D721Med (cell line): ENCODE results near the gene RPS3A.

Experiments
- DNase-seq: peaks from one replicate; pipeline ENCODE4 v3.0.0; 2011; ENCODE audit warnings: low spot score; ENCODE audit not compliant: insufficient read length
- FAIRE-seq: peaks from 2 replicates; lab custom pipeline; 2011; peaks lifted over from hg19 to GRCh38; lab: Jason Lieb, UNC
- TF ChIP-seq, protein P1 (sequence below): IDR thresholded peaks from 2 replicates; pipeline ENCODE4 v1.5.1; 2012; ENCODE audit warnings: mild to moderate bottlenecking, control low read depth; ENCODE audit not compliant: insufficient read depth; ENCODE audit errors: missing control alignments

RPS3A gene

DNA sequence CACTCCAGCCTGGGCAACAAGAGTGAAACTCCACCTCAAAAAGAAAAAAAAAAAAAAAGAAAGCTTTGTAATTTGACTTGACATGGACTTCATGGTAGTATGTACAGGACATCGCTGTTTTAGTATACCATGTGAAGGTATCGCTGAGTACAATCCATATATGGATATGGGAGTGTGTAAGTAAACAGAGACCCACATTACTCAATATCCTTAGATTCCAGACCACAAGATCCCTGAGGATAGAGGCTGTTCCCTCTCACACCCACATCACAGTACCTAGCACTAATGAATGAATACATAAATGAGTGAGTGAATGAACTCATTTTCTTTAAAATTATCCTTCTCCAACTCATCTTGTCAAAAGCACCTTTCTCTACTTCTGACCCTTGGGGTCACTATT lies 8.4 kb upstream of the RPS3A start:
- FAIRE-seq, result no peak
- TF ChIP-seq, protein P1, sequence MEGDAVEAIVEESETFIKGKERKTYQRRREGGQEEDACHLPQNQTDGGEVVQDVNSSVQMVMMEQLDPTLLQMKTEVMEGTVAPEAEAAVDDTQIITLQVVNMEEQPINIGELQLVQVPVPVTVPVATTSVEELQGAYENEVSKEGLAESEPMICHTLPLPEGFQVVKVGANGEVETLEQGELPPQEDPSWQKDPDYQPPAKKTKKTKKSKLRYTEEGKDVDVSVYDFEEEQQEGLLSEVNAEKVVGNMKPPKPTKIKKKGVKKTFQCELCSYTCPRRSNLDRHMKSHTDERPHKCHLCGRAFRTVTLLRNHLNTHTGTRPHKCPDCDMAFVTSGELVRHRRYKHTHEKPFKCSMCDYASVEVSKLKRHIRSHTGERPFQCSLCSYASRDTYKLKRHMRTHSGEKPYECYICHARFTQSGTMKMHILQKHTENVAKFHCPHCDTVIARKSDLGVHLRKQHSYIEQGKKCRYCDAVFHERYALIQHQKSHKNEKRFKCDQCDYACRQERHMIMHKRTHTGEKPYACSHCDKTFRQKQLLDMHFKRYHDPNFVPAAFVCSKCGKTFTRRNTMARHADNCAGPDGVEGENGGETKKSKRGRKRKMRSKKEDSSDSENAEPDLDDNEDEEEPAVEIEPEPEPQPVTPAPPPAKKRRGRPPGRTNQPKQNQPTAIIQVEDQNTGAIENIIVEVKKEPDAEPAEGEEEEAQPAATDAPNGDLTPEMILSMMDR, result no peak
- no peak for DNase-seq

DNA sequence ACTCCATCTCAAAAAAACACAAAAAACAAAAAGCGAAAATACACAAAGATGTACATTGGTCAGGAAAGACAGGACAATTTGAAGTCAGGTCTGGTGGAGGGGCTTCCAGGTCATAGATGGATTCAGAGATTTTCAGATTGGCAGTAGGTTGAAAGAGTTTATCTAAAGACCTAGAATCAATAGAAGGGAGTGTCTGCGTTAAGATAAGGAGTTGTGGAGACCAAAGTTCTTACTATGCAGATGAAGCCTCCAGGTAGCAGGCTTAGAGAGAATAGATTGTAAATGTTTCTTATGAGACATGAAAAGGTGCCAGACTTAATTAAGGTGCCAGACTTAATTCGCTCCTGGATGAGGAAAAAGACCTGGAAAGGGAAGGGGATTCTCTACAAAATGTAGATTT lies 6.9 kb upstream of the RPS3A start:
- TF ChIP-seq, protein P1, result no peak
- DNase-seq (no peak), FAIRE-seq (no peak)

DNA sequence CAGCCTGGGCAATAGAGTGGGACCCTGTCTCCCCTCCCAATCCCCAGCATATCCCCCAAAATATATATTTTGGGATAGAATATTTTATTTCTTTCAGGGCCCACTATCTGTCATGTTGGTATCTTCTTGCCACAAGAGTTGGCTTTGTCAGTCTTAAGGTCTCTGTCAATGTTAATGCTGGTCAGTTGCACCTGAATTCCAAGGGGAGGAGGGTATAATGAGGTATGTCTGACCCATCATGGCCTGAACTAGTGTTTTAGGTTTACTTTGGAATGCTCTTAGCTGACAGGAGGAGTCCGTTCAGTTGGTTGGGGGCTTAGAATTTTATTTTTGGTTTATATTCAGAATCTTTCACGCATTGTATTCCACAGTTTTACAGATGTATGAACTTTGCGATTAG lies 6.2 kb upstream of the RPS3A start:
- FAIRE-seq, result no peak

DNA sequence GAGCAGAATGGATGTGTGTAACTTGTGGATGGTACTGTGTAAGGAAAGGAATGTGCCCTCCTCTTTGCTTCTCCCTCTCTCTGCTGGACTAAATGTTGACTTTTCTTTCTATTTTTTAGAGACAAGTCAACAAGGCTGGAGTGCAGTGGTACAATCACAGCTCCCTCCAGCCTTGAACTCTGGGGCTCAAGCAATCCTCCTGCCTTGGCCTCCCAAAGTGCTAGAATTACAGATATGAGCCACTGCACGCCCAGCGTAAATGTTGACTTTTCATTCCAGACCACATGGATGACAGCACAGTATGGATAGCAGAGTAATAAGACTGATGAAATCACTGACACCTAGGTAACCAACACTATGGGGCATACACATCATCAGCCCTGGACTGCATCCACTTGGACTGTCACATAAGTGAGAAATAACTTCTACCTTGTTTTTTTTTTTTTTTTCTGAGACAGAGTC lies 5.1 kb upstream of the RPS3A start:
- TF ChIP-seq, protein P1, result no peak
- FAIRE-seq (no peak), DNase-seq (no peak)

More for the DNA sequence above, 6.2 kb upstream of the RPS3A start:
- no peak for DNase-seq
- TF ChIP-seq, protein P1, result no peak

DNA sequence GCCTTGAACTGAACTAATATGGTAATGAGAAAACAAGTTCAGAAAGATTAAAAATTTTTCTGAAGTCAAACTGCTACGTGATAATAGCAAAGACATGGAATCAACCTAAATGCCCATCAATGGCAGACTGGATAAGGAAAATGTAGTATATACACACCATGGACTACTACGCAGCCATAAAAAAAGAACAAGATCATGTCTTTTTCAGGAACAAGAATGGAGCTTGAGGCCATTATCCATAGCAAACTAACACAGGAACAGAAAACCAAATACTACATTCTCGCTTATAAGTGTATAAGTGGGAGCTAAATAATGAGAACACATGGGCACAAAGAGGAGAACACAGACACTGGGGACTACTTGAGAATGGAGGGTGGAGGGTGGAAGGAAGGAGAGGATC lies 4.3 kb upstream of the RPS3A start:
- TF ChIP-seq, protein P1, result no peak
- FAIRE-seq (no peak), DNase-seq (no peak)

DNA sequence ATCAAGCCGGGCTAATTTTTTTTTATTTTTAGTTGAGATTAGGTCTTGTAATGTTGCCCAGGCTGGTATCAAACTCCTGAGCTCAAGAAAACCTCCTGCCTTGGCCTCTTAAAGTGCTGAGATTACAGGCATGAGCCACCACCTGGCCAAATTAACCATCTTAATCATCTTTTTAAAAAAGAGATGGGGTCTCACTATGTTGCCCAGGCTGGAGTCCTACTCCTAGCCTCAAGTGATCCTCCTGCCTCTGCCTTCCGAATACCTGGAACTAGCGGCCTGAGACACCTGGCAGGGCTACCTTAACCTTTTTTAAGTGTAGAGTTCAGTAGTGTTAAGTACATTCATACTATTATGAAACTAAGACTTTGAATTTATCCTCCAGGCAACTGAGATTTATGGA lies 1.7 kb upstream of the RPS3A start:
- TF ChIP-seq, protein P1, result no peak
- FAIRE-seq (no peak), DNase-seq (no peak)

DNA sequence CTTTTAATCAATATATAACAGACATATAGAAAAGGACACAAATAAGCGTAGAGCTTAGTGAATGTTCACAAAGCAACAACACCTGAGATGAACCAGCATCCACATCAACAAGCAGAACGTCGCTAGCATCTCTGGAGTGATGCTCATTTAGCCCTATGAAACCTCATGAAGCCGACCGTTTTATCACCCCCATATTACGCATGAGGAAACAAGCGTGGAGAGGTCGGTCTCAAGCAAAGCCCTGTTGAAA lies 524 bp upstream of the RPS3A start:
- DNase-seq (no peak), FAIRE-seq (no peak)
- TF ChIP-seq, protein P1, result no peak
